ENCODE data around the gene ST6GALNAC4.

The ST6GALNAC4 gene, protein sequence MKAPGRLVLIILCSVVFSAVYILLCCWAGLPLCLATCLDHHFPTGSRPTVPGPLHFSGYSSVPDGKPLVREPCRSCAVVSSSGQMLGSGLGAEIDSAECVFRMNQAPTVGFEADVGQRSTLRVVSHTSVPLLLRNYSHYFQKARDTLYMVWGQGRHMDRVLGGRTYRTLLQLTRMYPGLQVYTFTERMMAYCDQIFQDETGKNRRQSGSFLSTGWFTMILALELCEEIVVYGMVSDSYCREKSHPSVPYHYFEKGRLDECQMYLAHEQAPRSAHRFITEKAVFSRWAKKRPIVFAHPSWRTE

GRCh38 chr9:127916720-127917581 is at the start of gene ST6GALNAC4:
TSS of gene ST6GALNAC4 (minus strand) at chr9:127917041. CDS start at chr9:127916419, 622 bp downstream.
- peak; percentile 92 to 98 (median 92) for DNase-seq (ENCODE audit: low read depth in 3 of 3)

GRCh38 chr9:127965953-127966352 is 49.1 kb upstream of the ST6GALNAC4 start:
- DNase-seq (ENCODE audit: low read depth in 3 of 3): no peak

- DNase-seq (ENCODE audit: low read depth in 3 of 3): no peak
Observed at GRCh38 chr9:127963359-127964064, 46.7 kb upstream of the ST6GALNAC4 start.

GRCh38 chr9:127963041-127963358 is 46.2 kb upstream of the ST6GALNAC4 start:
- DNase-seq (ENCODE audit: low read depth in 3 of 3): no peak

- no peak for DNase-seq (ENCODE audit: low read depth in 3 of 3)
Observed at GRCh38 chr9:127962278-127962677, 45.4 kb upstream of the ST6GALNAC4 start.

DNA sequence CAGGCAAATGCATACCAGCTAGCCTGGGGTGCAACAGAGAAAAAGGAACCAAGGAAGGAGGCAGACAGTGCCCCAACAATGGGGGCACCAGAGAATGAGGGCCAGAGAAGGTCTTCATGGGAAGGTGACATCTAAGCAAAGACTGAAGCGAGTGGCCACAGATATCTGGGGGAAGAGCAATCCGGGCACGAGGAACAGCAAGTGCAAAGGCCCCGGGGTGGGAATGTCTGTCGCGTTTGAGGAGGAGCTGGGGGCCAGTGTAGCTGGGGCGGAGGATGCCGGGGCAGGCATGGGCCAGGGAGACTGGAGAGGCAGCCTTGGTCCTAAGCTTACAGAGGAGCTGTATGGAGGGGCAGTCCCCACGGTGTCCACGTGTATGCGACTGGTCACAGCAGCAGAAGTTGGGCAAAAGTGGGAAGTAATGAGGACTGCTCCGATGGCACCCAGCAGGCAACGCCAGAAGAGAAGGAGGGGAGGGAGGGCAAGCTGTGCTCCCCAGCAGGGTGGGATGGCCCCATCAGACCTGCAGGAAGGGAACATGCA is 44.8 kb upstream of the ST6GALNAC4 start:
- no peak for DNase-seq (ENCODE audit: low read depth in 3 of 3)

GRCh38 chr9:127961155-127961490 is 44.3 kb upstream of the ST6GALNAC4 start:
- no peak for DNase-seq (ENCODE audit: low read depth in 3 of 3)

DNA sequence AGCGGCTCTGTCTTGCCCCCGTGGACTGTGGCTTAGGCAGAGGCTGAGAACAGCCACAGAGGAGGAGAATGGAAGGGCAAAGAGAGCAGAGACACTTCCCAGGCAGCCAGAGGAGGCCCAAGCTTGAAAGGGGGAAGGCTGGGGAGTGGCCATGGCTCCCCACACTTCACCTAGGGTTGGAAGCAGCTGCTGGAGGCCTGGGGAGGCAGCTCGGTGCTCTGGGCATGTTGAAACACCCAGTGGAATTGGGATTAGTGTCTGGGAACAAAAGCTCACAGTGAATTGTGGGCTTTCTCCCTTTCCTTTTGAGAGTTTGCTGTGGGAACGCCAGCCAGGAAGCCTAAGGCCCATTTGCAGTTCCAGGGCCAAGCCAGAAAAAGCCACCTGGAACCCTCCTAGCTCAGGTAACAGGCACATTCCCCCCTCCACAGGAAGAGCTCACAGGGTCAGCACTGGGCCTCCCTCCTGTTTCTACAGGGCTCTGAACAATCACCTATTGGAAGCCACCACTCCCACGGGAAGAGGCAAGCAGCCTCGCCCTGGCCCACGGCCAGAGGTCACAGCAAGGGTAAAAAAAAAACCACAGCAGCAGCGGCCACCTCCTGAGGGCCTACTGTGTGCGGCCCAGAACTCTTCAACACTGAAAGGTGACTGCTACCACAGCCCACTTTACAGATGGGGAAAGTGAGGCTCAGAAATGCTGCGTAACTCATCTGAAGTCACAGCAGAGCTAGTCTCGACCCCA is 43.7 kb upstream of the ST6GALNAC4 start:
- DNase-seq (ENCODE audit: low read depth in 3 of 3): no peak

DNA sequence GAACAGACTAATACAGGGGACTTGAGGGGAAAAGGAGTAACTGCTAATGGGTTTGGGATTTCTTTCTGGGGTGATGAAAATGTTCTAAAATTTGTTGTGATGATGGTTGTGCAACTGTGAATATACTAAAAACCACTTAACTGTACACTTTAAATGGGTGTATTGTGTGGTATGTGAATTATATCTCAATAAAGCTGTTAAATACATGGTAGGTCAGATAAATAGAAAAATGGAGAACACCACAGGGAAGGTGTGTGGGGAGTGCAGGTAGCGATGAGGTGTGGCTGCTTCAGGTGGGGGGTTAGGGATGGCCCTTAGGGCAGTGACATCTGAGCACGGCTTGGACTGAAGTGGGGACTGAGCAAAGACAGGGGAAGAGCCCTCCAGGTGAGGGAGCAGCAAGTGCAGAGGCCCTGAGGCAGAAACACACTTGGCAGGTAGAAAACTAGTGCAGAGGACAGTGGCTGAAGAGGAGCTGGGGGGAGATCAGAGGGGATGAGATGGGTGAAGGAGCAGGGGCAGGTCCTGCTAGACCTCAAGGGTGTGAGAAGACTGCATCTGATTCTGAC is 43.1 kb upstream of the ST6GALNAC4 start:
- no peak for DNase-seq (ENCODE audit: low read depth in 3 of 3)

GRCh38 chr9:127959398-127959797 is 42.6 kb upstream of the ST6GALNAC4 start:
- DNase-seq (ENCODE audit: low read depth in 3 of 3): no peak

- DNase-seq (ENCODE audit: low read depth in 3 of 3): no peak
Observed at GRCh38 chr9:127958728-127959127, 41.9 kb upstream of the ST6GALNAC4 start.

DNA sequence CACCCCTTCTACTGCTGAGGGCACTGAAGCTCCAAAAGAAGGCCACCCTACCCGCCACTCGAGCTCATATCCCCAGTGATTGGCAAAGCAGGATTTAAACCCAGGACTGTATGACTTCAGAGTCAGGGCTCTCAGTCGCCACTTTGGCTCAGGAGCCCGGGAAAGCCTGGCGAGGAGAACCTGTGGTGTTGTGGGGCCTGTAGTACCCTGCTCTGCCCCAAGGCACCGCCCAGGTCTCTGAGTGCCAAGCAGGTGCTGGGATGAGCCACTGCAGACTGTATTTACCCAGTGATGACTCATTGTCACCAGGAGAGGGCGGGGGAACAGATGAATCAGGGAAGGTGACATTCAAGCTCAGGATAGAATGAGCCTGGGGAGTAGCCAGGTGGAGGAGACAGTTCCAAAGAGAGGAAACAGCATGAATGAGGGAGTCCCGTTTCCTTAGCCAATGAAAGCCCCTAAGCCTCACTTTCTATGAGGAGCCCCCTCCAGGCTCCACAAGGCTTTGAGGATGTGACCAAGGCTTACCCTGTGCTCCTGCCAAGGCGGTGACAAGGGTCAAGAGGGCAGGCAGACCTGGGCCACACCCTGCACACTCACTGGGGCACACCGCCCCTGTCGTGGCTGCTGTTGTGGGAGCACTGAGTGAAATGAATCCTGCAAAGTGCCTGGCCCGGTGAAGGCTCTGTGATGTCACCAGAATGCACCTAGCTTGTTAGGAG is 38.6 kb upstream of the ST6GALNAC4 start:
- peak; percentile 67 to 84 (median 77) for DNase-seq (ENCODE audit: low read depth in 3 of 3)

- DNase-seq (ENCODE audit: low read depth in 3 of 3): no peak
Observed at GRCh38 chr9:127954831-127955293, 38.0 kb upstream of the ST6GALNAC4 start.

GRCh38 chr9:127953768-127954505 is 37.1 kb upstream of the ST6GALNAC4 start:
- DNase-seq (ENCODE audit: low read depth in 3 of 3): no peak

DNA sequence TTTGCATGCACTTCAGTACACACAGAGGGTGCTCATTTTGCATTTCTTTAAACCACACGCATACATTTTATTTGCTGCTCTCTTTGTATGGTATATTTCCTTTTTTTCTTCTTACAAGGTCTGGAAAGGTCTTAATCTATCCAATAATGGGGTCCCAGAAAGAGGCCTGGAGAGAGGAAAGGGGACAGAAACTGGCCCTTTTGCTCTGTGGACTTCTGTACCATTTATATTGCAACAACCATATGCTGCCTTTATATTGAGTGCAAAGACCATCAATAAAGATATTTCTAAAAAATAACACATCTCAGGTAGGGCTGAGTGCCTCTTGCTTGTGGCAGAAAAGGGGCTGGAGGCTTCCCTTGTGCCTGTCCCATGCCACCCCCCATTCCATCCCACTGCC is 36.3 kb upstream of the ST6GALNAC4 start:
- DNase-seq (ENCODE audit: low read depth in 3 of 3): no peak

GRCh38 chr9:127950513-127951289 is 33.9 kb upstream of the ST6GALNAC4 start:
- DNase-seq (ENCODE audit: low read depth in 3 of 3): no peak

- DNase-seq (ENCODE audit: low read depth in 3 of 3): no peak
Observed at GRCh38 chr9:127949827-127950512, 33.1 kb upstream of the ST6GALNAC4 start.
